GM12864 (cell line): ENCODE measurements around the gene KLHL40.

ENCODE experiments used
- DNase-seq: peaks from one replicate; pipeline ENCODE4 v3.0.0-alpha.2; 2011; ENCODE audit warnings: low read depth
- H3K4me3 ChIP-seq: 2 replicates; pipeline ENCODE4 v1.5.1; 2011; ENCODE audit warnings: mild to moderate bottlenecking, low read depth, low read length, control low read depth
- TF ChIP-seq, protein P1 (sequence below): IDR thresholded peaks from 2 replicates; pipeline ENCODE4 v1.5.1; 2011; ENCODE audit warnings: low read depth, mild to moderate bottlenecking, moderate library complexity, low read length, control low read depth, inconsistent platforms; ENCODE audit errors: missing control alignments

The KLHL40 gene

DNA sequence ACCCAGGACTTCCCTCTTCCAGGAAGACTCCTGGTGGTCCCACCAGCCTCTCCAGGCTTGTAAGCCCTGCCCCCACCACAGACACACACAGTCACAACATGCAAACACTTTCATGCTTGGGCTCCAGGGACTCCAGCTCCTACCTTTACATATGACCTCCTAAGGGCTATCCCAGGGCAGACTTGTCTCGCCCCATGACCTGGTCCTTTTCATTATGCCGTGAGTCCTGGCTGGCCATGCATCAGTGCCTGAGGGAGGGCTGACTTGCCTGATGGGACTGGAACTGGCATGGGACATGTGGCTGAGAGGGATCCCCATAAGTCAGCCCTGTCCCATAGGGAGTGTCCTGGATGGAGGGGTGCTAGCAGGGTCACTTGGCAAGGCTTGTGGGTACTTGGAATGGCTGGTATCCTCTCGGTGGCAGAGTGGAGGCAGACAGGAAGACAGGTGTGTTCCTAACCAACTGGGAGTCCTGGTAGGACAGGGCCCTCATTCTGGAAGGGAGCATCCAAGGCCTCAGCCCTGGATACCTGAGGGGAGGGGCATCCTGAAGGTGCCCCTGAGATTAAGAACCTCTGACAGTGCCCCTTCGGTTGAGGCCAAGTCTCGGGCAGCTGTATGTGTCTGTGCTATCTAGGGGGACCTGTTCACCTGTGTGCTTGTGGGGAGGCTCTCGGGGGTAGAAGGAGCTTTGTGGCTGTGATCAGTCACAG is 17.8 kb downstream of the KLHL40 start:
- TF ChIP-seq, protein P1, sequence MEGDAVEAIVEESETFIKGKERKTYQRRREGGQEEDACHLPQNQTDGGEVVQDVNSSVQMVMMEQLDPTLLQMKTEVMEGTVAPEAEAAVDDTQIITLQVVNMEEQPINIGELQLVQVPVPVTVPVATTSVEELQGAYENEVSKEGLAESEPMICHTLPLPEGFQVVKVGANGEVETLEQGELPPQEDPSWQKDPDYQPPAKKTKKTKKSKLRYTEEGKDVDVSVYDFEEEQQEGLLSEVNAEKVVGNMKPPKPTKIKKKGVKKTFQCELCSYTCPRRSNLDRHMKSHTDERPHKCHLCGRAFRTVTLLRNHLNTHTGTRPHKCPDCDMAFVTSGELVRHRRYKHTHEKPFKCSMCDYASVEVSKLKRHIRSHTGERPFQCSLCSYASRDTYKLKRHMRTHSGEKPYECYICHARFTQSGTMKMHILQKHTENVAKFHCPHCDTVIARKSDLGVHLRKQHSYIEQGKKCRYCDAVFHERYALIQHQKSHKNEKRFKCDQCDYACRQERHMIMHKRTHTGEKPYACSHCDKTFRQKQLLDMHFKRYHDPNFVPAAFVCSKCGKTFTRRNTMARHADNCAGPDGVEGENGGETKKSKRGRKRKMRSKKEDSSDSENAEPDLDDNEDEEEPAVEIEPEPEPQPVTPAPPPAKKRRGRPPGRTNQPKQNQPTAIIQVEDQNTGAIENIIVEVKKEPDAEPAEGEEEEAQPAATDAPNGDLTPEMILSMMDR: no peak
- no peak overlapping the region for H3K4me3 ChIP-seq
- no peak for DNase-seq

DNA sequence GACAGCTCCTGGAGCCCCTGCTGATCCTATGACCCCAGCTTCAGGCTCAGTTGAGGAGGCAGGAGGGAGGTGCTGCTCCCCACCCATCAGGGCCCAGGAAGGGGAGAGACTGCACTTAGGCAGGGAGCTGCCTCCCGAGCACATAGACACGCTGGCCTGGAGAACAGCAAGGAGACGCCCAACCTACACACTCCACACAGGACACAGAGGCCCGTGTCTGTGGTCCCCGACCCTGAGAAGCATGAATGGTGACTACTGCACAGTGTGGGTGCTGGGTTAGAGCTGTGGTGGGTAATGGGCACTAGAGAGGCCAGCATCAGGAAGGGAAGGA is 18.3 kb downstream of the KLHL40 start:
- no peak for DNase-seq
- H3K4me3 ChIP-seq: no peak overlapping the region
- TF ChIP-seq, protein P1: no peak

DNA sequence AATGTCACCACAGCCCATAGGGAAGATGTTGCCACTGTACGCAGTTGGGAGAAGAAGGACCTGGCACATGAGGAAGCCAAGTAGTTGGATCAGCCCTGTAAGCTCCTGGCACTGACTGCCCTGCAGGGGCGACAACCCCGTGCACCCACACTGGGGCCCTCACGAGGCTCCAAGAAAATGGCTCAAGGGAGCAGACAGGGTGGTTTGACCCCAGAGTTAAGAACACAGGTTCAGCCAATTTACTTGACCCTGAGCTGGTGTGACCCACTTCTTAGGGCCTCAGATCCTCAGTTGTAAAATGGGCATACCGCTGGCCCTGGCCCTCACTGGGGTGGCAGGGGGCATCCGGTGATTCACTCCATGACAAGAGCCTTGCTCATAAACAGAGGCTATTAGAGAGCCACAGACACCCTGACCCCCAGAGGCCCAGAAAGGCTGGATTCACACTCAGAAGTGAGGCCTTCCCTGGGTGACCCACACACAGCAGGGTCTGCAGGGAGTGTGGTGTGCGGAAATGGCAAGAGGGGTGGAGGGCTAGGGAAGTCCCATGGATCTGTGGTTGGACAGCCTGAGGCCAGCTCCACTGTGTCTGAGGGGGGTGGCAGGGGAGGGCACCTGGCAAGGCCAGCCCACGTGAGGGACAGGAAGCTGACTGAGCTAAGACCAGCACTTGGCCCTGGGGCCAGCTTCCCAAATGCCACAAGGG is 19.0 kb downstream of the KLHL40 start:
- H3K4me3 ChIP-seq: no peak overlapping the region
- TF ChIP-seq, protein P1: no peak
- no peak for DNase-seq

DNA sequence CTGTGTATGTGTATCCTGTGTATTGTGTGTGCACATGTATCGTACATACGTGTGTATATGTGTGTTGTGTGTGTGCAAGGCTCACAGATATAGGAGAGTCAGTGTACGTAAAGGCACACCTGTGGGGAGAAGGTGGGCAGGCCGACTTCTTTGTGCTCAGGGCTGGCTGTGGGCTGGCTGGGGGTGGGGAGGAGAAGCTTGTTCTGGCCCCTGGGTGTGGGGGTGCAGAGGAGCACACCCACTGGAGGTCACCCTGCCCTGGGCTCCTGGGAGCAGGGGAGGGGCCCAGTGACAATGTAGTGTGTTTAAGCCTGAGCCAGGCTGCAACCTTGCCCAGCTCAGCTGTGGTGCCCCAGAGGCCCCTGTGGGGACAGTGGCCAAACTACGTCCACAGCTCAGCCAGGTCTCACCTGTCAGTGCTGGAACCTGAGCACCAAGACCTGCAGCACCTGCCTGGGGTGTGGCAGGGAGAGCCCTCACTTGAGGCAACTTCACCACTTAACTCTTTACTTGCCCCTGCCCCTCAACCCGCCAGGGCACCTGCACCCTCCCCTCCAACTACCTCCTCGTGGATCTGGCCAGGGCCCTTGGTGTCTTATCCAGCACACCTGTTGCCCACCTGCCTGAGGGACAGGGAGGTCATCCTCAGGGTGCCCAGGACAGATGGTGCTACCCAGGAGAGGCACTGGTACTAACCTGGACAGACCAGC is 19.9 kb downstream of the KLHL40 start:
- no peak for DNase-seq
- TF ChIP-seq, protein P1: no peak
- no peak overlapping the region for H3K4me3 ChIP-seq

DNA sequence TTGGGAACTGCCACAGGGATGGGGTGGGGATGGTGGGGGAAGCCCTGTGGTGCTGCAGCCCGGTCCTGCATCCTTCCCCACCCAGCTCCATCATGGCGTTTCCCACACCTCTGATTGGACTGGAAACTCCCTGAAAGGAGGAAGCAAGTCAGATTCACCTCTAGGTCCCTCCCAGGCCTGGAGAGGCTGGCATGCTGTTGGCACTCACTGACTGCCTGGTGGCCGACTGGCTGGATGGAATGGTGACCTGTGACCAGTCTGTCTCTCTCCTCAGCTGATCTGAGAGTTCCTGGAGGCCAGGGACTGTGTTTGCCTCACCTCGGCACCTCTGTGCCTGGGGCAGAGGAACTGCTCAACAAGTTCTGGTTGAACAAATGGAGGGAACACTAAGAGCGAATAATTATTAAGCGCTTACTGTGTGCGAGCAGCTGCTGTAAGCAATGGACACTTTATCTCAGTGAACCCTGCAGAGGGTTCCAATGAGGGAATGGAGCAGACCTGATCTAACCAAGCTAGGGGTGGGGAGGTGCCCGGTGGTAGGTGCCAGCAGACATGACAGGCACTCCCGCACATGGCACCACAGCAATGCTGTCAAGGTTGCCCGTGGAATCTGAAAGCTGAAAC is 20.7 kb downstream of the KLHL40 start:
- TF ChIP-seq, protein P1: no peak
- DNase-seq: no peak
- H3K4me3 ChIP-seq: no peak overlapping the region

DNA sequence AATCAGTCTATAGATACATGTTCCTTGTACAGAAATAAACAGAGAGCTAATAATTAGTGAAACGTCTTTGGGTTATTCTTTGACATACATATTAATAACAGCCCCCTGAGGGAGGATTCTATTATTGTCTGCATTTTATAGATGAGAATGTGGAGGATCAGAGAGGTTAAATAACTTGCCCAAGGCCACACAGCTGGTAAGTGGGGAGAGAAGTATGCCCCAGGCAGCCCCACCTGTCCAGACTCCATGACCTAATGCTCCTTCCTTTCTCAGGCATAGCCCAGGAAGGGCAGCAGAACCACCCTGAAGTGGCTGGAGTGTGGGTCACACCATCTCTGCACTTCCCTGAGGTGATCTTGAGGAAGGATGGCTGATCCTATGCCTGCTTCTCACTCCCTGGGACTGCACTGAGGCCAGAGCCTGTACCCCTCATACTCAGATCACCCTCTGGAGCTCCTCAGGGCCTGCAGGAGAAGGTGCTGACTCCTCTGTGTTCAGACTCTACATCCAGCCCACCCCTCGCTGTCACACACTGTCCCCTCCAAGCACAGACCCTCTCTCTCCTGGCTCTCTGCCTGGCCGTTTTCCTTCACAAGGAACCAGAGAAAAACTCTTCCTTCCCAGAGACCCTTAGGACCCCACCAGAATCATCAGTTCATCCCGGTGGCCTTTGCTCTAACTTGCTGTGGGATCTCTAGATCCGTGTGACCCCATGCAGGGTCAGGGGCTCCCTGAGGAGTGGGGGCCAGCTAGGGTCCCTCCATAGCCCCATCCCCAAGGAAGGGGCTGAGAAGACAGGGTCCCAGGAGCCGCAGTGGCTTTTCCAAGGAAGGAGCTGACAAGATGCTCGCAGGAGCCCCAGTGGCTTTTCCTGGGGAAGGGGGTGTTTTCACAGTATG is 21.6 kb downstream of the KLHL40 start:
- TF ChIP-seq, protein P1: no peak
- no peak for DNase-seq
- H3K4me3 ChIP-seq: no peak overlapping the region
